Measurements from ENCODE around the gene WDR82. TPM values are rescaled to one million over a fixed set of nuclear protein-coding genes. Genes with fewer than 3 reads are reported as not detected.

WDR82 gene
- total RNA-seq, 2 experiments from 2014 or later: 110 to 111 TPM

- POLR2A ChIA-PET: interaction anchor here (0.6 to 1.7 kb wide), 2 partner anchors 29 to 264 kb away, joined by 3 to 8 read pairs; partner anchors contain the start of gene GLYCTK
- intact Hi-C loops (cut with micrococcal nuclease): no loop called here
Observed at GRCh38 chr3:52317208-52318000, 39.0 kb upstream of the WDR82 start.

GRCh38 chr3:52315977-52316764 is 37.7 kb upstream of the WDR82 start, which contains the start of gene DNAH1:
Gene DNAH1, plus strand, starts transcription at chr3:52316319. Its CDS starts 6,124 bp downstream, at chr3:52322443.
- no peaks in the 10 kb centered on the region for H3K9me3 Mint-ChIP-seq
- H3K27ac Mint-ChIP-seq: peak within 1 kb of the TSS; percentile 56
- H3K36me3 Mint-ChIP-seq: no peaks in the 10 kb centered on the region
- no peak within 1 kb of the TSS for H3K4me3 Mint-ChIP-seq
- peaks cover 36% of the 10 kb centered on the region for H3K4me1 Mint-ChIP-seq (ENCODE audit: low read depth)
- H3K27me3 Mint-ChIP-seq: no peaks in the 10 kb centered on the region
- POLR2A ChIA-PET: no interaction called here
- intact Hi-C loops (cut with micrococcal nuclease): no loop called here
- DNase-seq: no peak
- CTCF ChIA-PET: interaction anchor here (2.6 kb wide), 2 partner anchors 23 to 84 kb away, joined by 13 to 14 read pairs; no protein-coding TSS in a partner anchor

More at GRCh38 chr3:52317208-52318000, 39.0 kb upstream of the WDR82 start:
- H3K27me3 Mint-ChIP-seq: no peaks in the 10 kb centered on the region
- H3K9me3 Mint-ChIP-seq: no peaks in the 10 kb centered on the region
- CTCF ChIA-PET: interaction anchor here (1.3 to 2.6 kb wide), 4 partner anchors 22 to 97 kb away, joined by 3 to 14 read pairs (median 10); no protein-coding TSS in a partner anchor
- peak overlapping the region; percentile 56 for H3K27ac Mint-ChIP-seq
- H3K4me3 Mint-ChIP-seq: peak overlapping the region; percentile 41
- H3K4me1 Mint-ChIP-seq (ENCODE audit: low read depth): peaks cover 32% of the 10 kb centered on the region
- no peaks in the 10 kb centered on the region for H3K36me3 Mint-ChIP-seq
- peak; percentile 79 for DNase-seq

GRCh38 chr3:52315006-52315405 is 36.6 kb upstream of the WDR82 start:
- Mint-ChIP-seq H3K9me3 (no peaks in the 10 kb centered on the region), H3K27me3 (no peaks in the 10 kb centered on the region), H3K4me3 (no peak overlapping the region), H3K27ac (no peak overlapping the region), H3K4me1 (ENCODE audit: low read depth) (peaks cover 46% of the 10 kb centered on the region), H3K36me3 (peaks cover under 1% of the 10 kb centered on the region)
- ChIA-PET POLR2A (no interaction called here), CTCF (interaction anchor here (1.2 to 1.3 kb wide), 2 partner anchors 24 to 36 kb away, joined by 3 to 4 read pairs; partner anchors contain the start of gene WDR82)
- intact Hi-C loops (cut with micrococcal nuclease): no loop called here
- no peak for DNase-seq

- Mint-ChIP-seq H3K4me3 (no peak overlapping the region), H3K27me3 (no peaks in the 10 kb centered on the region), H3K36me3 (peaks cover 3% of the 10 kb centered on the region), H3K27ac (no peak overlapping the region), H3K4me1 (ENCODE audit: low read depth) (peaks cover 49% of the 10 kb centered on the region), H3K9me3 (no peaks in the 10 kb centered on the region)
- POLR2A ChIA-PET: no interaction called here
- DNase-seq: no peak
- intact Hi-C loops (cut with micrococcal nuclease): no loop called here
- CTCF ChIA-PET: interaction anchor here (1.2 to 1.3 kb wide), 2 partner anchors 25 to 36 kb away, joined by 3 to 4 read pairs; partner anchors contain the start of gene WDR82
Observed at GRCh38 chr3:52314489-52314888, 36.0 kb upstream of the WDR82 start.

GRCh38 chr3:52313774-52314188 is 35.3 kb upstream of the WDR82 start:
- peak overlapping the region; percentile 77 for H3K27ac Mint-ChIP-seq
- no peaks in the 10 kb centered on the region for H3K27me3 Mint-ChIP-seq
- H3K36me3 Mint-ChIP-seq: peaks cover 3% of the 10 kb centered on the region
- peak; percentile 36 for DNase-seq
- no peak overlapping the region for H3K4me3 Mint-ChIP-seq
- H3K9me3 Mint-ChIP-seq: no peaks in the 10 kb centered on the region
- peaks cover 49% of the 10 kb centered on the region for H3K4me1 Mint-ChIP-seq (ENCODE audit: low read depth)
- CTCF ChIA-PET: interaction anchor here (1.1 kb wide), 1 partner anchor 25 kb away, joined by 3 read pairs; no protein-coding TSS in a partner anchor
- intact Hi-C loops (cut with micrococcal nuclease): no loop called here
- POLR2A ChIA-PET: no interaction called here

- Mint-ChIP-seq H3K36me3 (peaks cover 3% of the 10 kb centered on the region), H3K27ac (peak overlapping the region; percentile 77), H3K4me3 (no peak overlapping the region), H3K27me3 (no peaks in the 10 kb centered on the region), H3K4me1 (ENCODE audit: low read depth) (peaks cover 49% of the 10 kb centered on the region), H3K9me3 (no peaks in the 10 kb centered on the region)
- intact Hi-C loops (cut with micrococcal nuclease): no loop called here
- DNase-seq: no peak
- CTCF ChIA-PET: interaction anchor here (1.1 kb wide), 1 partner anchor 26 kb away, joined by 3 read pairs; no protein-coding TSS in a partner anchor
- POLR2A ChIA-PET: no interaction called here
Observed at GRCh38 chr3:52313188-52313773, 34.8 kb upstream of the WDR82 start.

- Mint-ChIP-seq H3K4me1 (ENCODE audit: low read depth) (peaks cover 41% of the 10 kb centered on the region), H3K27ac (peak overlapping the region; percentile 81), H3K4me3 (no peak overlapping the region), H3K9me3 (no peaks in the 10 kb centered on the region), H3K27me3 (no peaks in the 10 kb centered on the region), H3K36me3 (peaks cover 3% of the 10 kb centered on the region)
- ChIA-PET CTCF (interaction anchor here (1.0 kb wide), 1 partner anchor 79 kb away, joined by 3 read pairs; no protein-coding TSS in a partner anchor), POLR2A (no interaction called here)
- DNase-seq: no peak
- intact Hi-C loops (cut with micrococcal nuclease): no loop called here
Observed at GRCh38 chr3:52311576-52312119, 33.2 kb upstream of the WDR82 start.

GRCh38 chr3:52310861-52311575 is 32.6 kb upstream of the WDR82 start:
- peaks cover 39% of the 10 kb centered on the region for H3K4me1 Mint-ChIP-seq (ENCODE audit: low read depth)

GRCh38 chr3:52308308-52308707 is 29.9 kb upstream of the WDR82 start:
- peaks cover 25% of the 10 kb centered on the region for H3K4me1 Mint-ChIP-seq (ENCODE audit: low read depth)
- intact Hi-C loops (cut with micrococcal nuclease): no loop called here
- CTCF ChIA-PET: interaction anchor here (1.4 kb wide), 1 partner anchor 31 kb away, joined by 4 read pairs; no protein-coding TSS in a partner anchor
- H3K27me3 Mint-ChIP-seq: no peaks in the 10 kb centered on the region
- H3K9me3 Mint-ChIP-seq: no peaks in the 10 kb centered on the region
- peaks cover 3% of the 10 kb centered on the region for H3K36me3 Mint-ChIP-seq
- DNase-seq: no peak
- peak overlapping the region; percentile 16 for H3K27ac Mint-ChIP-seq
- no peak overlapping the region for H3K4me3 Mint-ChIP-seq
- POLR2A ChIA-PET: no interaction called here

More at GRCh38 chr3:52310861-52311575, 32.6 kb upstream of the WDR82 start:
- ChIA-PET CTCF (interaction anchor here (1.0 kb wide), 1 partner anchor 79 kb away, joined by 3 read pairs; no protein-coding TSS in a partner anchor), POLR2A (no interaction called here)
- peak; percentile 74 for DNase-seq
- Mint-ChIP-seq H3K36me3 (peaks cover 3% of the 10 kb centered on the region), H3K27me3 (no peaks in the 10 kb centered on the region), H3K9me3 (no peaks in the 10 kb centered on the region), H3K27ac (peak overlapping the region; percentile 81), H3K4me3 (no peak overlapping the region)
- intact Hi-C loops (cut with micrococcal nuclease): no loop called here

- Mint-ChIP-seq H3K27me3 (no peaks in the 10 kb centered on the region), H3K36me3 (peaks cover 3% of the 10 kb centered on the region), H3K4me1 (ENCODE audit: low read depth) (peaks cover 19% of the 10 kb centered on the region), H3K9me3 (no peaks in the 10 kb centered on the region), H3K27ac (no peak overlapping the region), H3K4me3 (no peak overlapping the region)
- no peak for DNase-seq
- CTCF ChIA-PET: interaction anchor here (1.4 kb wide), 1 partner anchor 32 kb away, joined by 4 read pairs; no protein-coding TSS in a partner anchor
- POLR2A ChIA-PET: no interaction called here
- intact Hi-C loops (cut with micrococcal nuclease): no loop called here
Observed at GRCh38 chr3:52306978-52307377, 28.5 kb upstream of the WDR82 start.

GRCh38 chr3:52305926-52306325 is 27.5 kb upstream of the WDR82 start:
- CTCF ChIA-PET: no interaction called here
- Mint-ChIP-seq H3K36me3 (peaks cover 3% of the 10 kb centered on the region), H3K9me3 (no peaks in the 10 kb centered on the region), H3K27ac (no peak overlapping the region), H3K27me3 (no peaks in the 10 kb centered on the region), H3K4me1 (ENCODE audit: low read depth) (peaks cover 13% of the 10 kb centered on the region), H3K4me3 (no peak overlapping the region)
- POLR2A ChIA-PET: interaction anchor here (0.6 kb wide), 1 partner anchor 59 kb away, joined by 3 read pairs; no protein-coding TSS in a partner anchor
- intact Hi-C loops (cut with micrococcal nuclease): no loop called here
- no peak for DNase-seq
